Erythroblast (primary cell): ENCODE data around the gene WASF2.

ENCODE experiments used
- GATA1 ChIP-seq: IDR thresholded peaks from 2 replicates; pipeline ENCODE4 v1.6.1; 2011; ENCODE audit warnings: low read depth, mild to moderate bottlenecking, control low read depth, low read length, moderate library complexity
- POLR2A ChIP-seq: IDR thresholded peaks from 2 replicates; pipeline ENCODE4 v1.6.1; 2011; ENCODE audit warnings: mild to moderate bottlenecking, low read length

- TF ChIP-seq POLR2A (no peak), GATA1 (no peak)
These were observed 45.4 kb upstream of the WASF2 start for GRCh38 chr1:27535386-27535785.
